ENCODE results near the gene NBR1.

- no peak for TF ChIP-seq CTCF (IDR thresholded peaks at IDR 0.05)
- no peak for TF ChIP-seq KAT7 (CRISPR knock-in tag; IDR thresholded peaks at IDR 0.05; ENCODE audit: borderline replicate concordance)
- TF ChIP-seq GABPB1 (CRISPR knock-in tag; IDR thresholded peaks at IDR 0.05) = no peak
- TF ChIP-seq ZNF138 (CRISPR knock-in tag; conservative IDR thresholded peaks at IDR 0.05) = no peak
- TF ChIP-seq FOXP4 (CRISPR knock-in tag; IDR thresholded peaks at IDR 0.05) = no peak
- no peak for TF ChIP-seq ZNF671 (CRISPR knock-in tag; IDR thresholded peaks at IDR 0.05)
- no peak for TF ChIP-seq SP1 (CRISPR knock-in tag; conservative IDR thresholded peaks at IDR 0.05)
- no peak for TF ChIP-seq ATF6 (CRISPR knock-in tag; IDR thresholded peaks at IDR 0.05)
- TF ChIP-seq, protein P1, sequence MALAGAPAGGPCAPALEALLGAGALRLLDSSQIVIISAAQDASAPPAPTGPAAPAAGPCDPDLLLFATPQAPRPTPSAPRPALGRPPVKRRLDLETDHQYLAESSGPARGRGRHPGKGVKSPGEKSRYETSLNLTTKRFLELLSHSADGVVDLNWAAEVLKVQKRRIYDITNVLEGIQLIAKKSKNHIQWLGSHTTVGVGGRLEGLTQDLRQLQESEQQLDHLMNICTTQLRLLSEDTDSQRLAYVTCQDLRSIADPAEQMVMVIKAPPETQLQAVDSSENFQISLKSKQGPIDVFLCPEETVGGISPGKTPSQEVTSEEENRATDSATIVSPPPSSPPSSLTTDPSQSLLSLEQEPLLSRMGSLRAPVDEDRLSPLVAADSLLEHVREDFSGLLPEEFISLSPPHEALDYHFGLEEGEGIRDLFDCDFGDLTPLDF (CRISPR knock-in tag; IDR thresholded peaks at IDR 0.05) = no peak
- TF ChIP-seq TCF7 (CRISPR knock-in tag; IDR thresholded peaks at IDR 0.05; ENCODE audit: low read depth) = no peak
- TF ChIP-seq, protein P2, sequence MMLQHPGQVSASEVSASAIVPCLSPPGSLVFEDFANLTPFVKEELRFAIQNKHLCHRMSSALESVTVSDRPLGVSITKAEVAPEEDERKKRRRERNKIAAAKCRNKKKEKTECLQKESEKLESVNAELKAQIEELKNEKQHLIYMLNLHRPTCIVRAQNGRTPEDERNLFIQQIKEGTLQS (CRISPR knock-in tag; conservative IDR thresholded peaks at IDR 0.05) = no peak
- TF ChIP-seq CREB1 (CRISPR knock-in tag; IDR thresholded peaks at IDR 0.05) = no peak
- no peak for TF ChIP-seq E2F4 (CRISPR knock-in tag; IDR thresholded peaks at IDR 0.05; ENCODE audit: borderline replicate concordance, low read depth)
These were observed 38.9 kb upstream of the NBR1 start for GRCh38 chr17:43132117-43132516.
